Nephron (organoid): Measurements from ENCODE around the gene PIGT.

Experiments used
- H3K27ac Mint-ChIP-seq, 3 experiments: 2 replicates each; pipeline ENCODE4 v1.8.0; 2020; ENCODE audit warnings: mixed read lengths in 3 of 3, mild to moderate bottlenecking in 2 of 3, moderate library complexity in 1 of 3
- H3K27me3 Mint-ChIP-seq: 2 replicates; pipeline ENCODE4 v1.8.0; 2021; ENCODE audit warnings: low read depth, mild to moderate bottlenecking, moderate library complexity, mixed read lengths
- H3K36me3 Mint-ChIP-seq: 2 replicates; pipeline ENCODE4 v1.8.0; 2020; ENCODE audit warnings: low read depth, mixed read lengths
- H3K4me1 Mint-ChIP-seq: 2 replicates; pipeline ENCODE4 v1.8.0; 2020; ENCODE audit warnings: mixed read lengths
- H3K4me3 Mint-ChIP-seq, 3 experiments: 2 replicates each; pipeline ENCODE4 v1.8.0; 2020; ENCODE audit warnings: mild to moderate bottlenecking in 3 of 3, mixed read lengths in 3 of 3, moderate library complexity in 2 of 3
- H3K9me3 Mint-ChIP-seq: 2 replicates; pipeline ENCODE4 v1.8.0; 2020; ENCODE audit warnings: mixed read lengths
- TF ChIP-seq, protein P1 (sequence below), 3 experiments: fragments of 200-600 bp; sonication (generic); IDR thresholded peaks; one replicate each; pipeline ENCODE4 v1.5.0; 2021; ENCODE audit warnings: antibody characterized with exemption in 3 of 3; ENCODE audit not compliant: unreplicated experiment in 3 of 3

Gene PIGT

DNA sequence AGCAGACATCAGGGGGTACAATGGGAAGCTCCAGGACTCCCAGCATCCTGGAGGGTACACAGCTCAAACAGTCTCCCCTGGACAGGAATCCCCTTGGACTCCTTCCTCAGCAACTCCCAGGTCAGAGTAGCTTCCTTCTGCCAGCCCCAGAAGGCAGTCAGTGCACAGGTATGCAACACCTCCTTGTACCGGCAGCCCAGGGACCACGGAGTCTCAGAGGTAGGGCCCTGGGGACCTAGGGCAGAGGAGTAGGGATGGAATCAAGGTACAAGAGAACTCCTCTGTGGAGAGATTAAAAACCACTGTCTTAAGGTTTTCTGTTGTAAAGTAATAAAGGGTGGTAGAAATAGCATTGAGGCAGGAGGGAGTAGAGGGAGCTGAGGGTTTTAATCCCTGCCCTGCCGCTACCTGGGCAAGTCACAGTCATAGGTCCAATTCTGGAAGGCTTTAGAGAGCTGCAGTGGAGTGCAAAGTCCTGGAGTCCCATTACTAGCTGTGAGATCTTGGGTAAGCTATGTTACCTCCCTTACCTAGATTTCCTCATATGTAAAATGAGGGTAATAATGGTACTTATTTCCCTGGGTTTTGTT lies 45.3 kb upstream of the PIGT start:
- Mint-ChIP-seq H3K27me3 (peaks cover 7% of the 10 kb centered on the region), H3K9me3 (no peaks in the 10 kb centered on the region), H3K4me3 (no peak overlapping the region), H3K27ac (peak overlapping the region in 1 of 3 experiments; percentile 4), H3K4me1 (no peaks in the 10 kb centered on the region), H3K36me3 (peaks cover 34% of the 10 kb centered on the region)
- TF ChIP-seq, protein P1, sequence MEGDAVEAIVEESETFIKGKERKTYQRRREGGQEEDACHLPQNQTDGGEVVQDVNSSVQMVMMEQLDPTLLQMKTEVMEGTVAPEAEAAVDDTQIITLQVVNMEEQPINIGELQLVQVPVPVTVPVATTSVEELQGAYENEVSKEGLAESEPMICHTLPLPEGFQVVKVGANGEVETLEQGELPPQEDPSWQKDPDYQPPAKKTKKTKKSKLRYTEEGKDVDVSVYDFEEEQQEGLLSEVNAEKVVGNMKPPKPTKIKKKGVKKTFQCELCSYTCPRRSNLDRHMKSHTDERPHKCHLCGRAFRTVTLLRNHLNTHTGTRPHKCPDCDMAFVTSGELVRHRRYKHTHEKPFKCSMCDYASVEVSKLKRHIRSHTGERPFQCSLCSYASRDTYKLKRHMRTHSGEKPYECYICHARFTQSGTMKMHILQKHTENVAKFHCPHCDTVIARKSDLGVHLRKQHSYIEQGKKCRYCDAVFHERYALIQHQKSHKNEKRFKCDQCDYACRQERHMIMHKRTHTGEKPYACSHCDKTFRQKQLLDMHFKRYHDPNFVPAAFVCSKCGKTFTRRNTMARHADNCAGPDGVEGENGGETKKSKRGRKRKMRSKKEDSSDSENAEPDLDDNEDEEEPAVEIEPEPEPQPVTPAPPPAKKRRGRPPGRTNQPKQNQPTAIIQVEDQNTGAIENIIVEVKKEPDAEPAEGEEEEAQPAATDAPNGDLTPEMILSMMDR (IDR thresholded peaks at IDR 0.05; ENCODE audit: unreplicated experiment in 3 of 3) = no peak

- H3K4me1 Mint-ChIP-seq = peaks cover 4% of the 10 kb centered on the region
- TF ChIP-seq, protein P1 (IDR thresholded peaks at IDR 0.05; ENCODE audit: unreplicated experiment in 3 of 3) = no peak
- peak overlapping the region; percentile 2 to 50 (median 19) for H3K4me3 Mint-ChIP-seq
- H3K36me3 Mint-ChIP-seq = peaks cover 24% of the 10 kb centered on the region
- H3K27ac Mint-ChIP-seq = no peak overlapping the region
- H3K9me3 Mint-ChIP-seq = no peaks in the 10 kb centered on the region
- peaks cover 7% of the 10 kb centered on the region for H3K27me3 Mint-ChIP-seq
Measured at GRCh38 chr20:45372241-45372640, 43.7 kb upstream of the PIGT start.

DNA sequence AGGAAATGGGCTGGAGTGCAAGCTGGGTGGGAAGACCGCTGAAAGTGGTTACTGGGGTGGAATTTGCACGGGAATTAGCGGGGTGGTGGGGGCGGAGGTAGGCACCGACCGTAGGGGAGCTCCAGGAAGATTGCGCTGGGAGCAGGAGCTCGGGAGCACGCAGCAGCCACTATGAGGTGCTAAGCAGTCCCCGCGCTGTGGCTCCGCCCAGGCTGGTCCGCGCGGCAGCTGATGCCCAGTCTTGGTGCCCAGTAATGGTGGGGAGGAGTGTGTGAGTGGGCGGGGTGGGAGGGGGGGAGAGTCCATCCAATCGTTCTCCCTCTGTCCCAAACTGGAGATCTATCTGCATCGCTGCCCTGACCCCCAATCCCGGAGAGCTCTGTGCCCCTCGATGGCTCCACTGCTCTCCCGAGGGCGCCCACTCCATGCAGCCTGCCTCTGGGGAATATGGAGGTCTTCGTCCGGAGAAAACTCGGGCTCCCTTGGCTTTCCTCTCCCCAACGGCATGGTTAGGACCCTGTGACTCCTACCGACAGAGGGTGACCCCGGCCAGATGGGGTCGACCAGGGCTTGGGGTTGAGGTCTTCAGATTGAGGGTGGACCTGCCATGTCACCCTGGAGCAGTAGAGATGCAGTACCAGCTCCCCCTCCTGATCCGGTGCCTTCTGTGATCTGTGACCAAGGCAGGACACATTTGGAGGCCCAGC lies 43.1 kb upstream of the PIGT start:
- no peaks in the 10 kb centered on the region for H3K9me3 Mint-ChIP-seq
- TF ChIP-seq, protein P1 (IDR thresholded peaks at IDR 0.05; ENCODE audit: unreplicated experiment in 3 of 3) = no peak
- H3K27me3 Mint-ChIP-seq = peaks cover 7% of the 10 kb centered on the region
- peaks cover 4% of the 10 kb centered on the region for H3K4me1 Mint-ChIP-seq
- H3K36me3 Mint-ChIP-seq = peaks cover 20% of the 10 kb centered on the region
- H3K27ac Mint-ChIP-seq = no peak overlapping the region
- H3K4me3 Mint-ChIP-seq = peak overlapping the region; percentile 2 to 87 (median 76)

- no peaks in the 10 kb centered on the region for H3K9me3 Mint-ChIP-seq
- TF ChIP-seq, protein P1 (IDR thresholded peaks at IDR 0.05; ENCODE audit: unreplicated experiment in 3 of 3) = peak; percentile 82 to 84 (median 82)
- peaks cover 4% of the 10 kb centered on the region for H3K4me1 Mint-ChIP-seq
- H3K27ac Mint-ChIP-seq = peak overlapping the region; percentile 23 to 81 (median 79)
- peak overlapping the region; percentile 76 to 87 (median 83) for H3K4me3 Mint-ChIP-seq
- peaks cover 13% of the 10 kb centered on the region for H3K36me3 Mint-ChIP-seq
- H3K27me3 Mint-ChIP-seq = peaks cover 7% of the 10 kb centered on the region
Measured at GRCh38 chr20:45373353-45374100, 42.4 kb upstream of the PIGT start.

DNA sequence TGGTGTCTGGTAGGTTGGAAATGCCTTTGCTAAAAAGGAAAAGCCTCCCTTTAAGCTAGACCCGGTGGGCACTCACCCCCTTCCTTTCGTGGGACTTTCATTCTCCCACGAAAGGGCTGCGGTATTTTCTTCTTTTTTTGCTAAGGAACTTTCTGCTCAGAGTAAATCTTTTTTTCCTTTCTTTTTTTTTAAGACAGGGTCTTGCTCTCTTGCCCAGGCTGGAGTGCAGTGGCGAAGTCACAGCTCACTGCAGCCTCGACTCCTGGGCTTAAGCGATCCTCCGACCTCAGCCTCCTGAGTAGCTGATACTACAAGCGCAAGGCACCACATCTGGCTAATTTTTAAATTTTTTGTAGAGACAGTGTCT lies 41.9 kb upstream of the PIGT start:
- peaks cover 7% of the 10 kb centered on the region for H3K27me3 Mint-ChIP-seq
- peaks cover 4% of the 10 kb centered on the region for H3K4me1 Mint-ChIP-seq
- H3K4me3 Mint-ChIP-seq = peak overlapping the region; percentile 76 to 87 (median 83)
- H3K9me3 Mint-ChIP-seq = no peaks in the 10 kb centered on the region
- H3K36me3 Mint-ChIP-seq = peaks cover 7% of the 10 kb centered on the region
- H3K27ac Mint-ChIP-seq = peak overlapping the region; percentile 23 to 81 (median 79)
- TF ChIP-seq, protein P1 (IDR thresholded peaks at IDR 0.05; ENCODE audit: unreplicated experiment in 3 of 3) = peak in 1 of 3 experiments; percentile 23
